K562 (cell line): ENCODE data around the gene LRP10. TPM values are rescaled to one million over a fixed set of nuclear protein-coding genes. Genes with fewer than 3 reads are reported as not detected.
A peak's percentile ranks its signal among the peaks of the same experiment; 100 is the strongest.

Experiments used
- FOXA3 ChIP-seq, 2 experiments: fragments of 450-650 bp in 1 of 2; sonication (generic) in 1 of 2; formaldehyde crosslinking; IDR thresholded peaks in 1 of 2; conservative IDR thresholded peaks in 1 of 2; 2 replicates each; pipeline versions ENCODE4 v1.4.0 to v1.8.0; 2020 to 2022; ENCODE audit warnings: mild to moderate bottlenecking in 2 of 2, missing genetic modification reagents in 1 of 2
- HES1 ChIP-seq: fragments of 450-650 bp; IDR thresholded peaks from 2 replicates; pipeline ENCODE4 v1.6.1; 2016; ENCODE audit warnings: low read depth, mild to moderate bottlenecking, moderate library complexity
- MNT ChIP-seq, 2 experiments: fragments of 450-650 bp; conservative IDR thresholded peaks; 2 replicates each; pipeline ENCODE4 v1.6.1; 2017; ENCODE audit warnings: mild to moderate bottlenecking in 2 of 2, moderate library complexity in 2 of 2
- NCOA4 ChIP-seq: fragments of 450-650 bp; IDR thresholded peaks from 2 replicates; pipeline ENCODE4 v1.6.1; 2018; ENCODE audit warnings: mild to moderate bottlenecking; ENCODE audit not compliant: partially characterized antibody
- NFIX ChIP-seq: fragments of 250-450 bp; sonication (Bioruptor Pico); IDR thresholded peaks from 2 replicates; pipeline ENCODE4 v1.4.0; 2020; ENCODE audit warnings: low read depth, mild to moderate bottlenecking, moderate library complexity
- NR3C1 ChIP-seq: sonication (generic); formaldehyde crosslinking; IDR thresholded peaks from 2 replicates; pipeline ENCODE4 v1.8.1; 2022; ENCODE audit warnings: missing genetic modification reagents
- NR4A1 ChIP-seq, 2 experiments: fragments of 250-450 bp in 1 of 2; fragments of 450-650 bp in 1 of 2; sonication (Bioruptor Pico) in 1 of 2; IDR thresholded peaks; 2 replicates each; pipeline versions ENCODE4 v1.4.0 to v1.6.1; 2016 to 2020; ENCODE audit warnings: mild to moderate bottlenecking in 2 of 2, missing compliant biosample characterization in 1 of 2, missing genetic modification characterization in 1 of 2, moderate library complexity in 1 of 2
- POU5F1 ChIP-seq: fragments of 150-350 bp; IDR thresholded peaks from 2 replicates; pipeline ENCODE4 v1.6.1; 2014; ENCODE audit warnings: borderline replicate concordance, low read length, low read depth, mild to moderate bottlenecking; ENCODE audit not compliant: partially characterized antibody
- PYGO2 ChIP-seq: fragments of 450-650 bp; IDR thresholded peaks from 2 replicates; pipeline ENCODE4 v1.6.1; 2016; ENCODE audit warnings: mild to moderate bottlenecking, missing genetic modification characterization, moderate library complexity, missing compliant biosample characterization
- TEAD1 ChIP-seq, 2 experiments: fragments of 450-650 bp in 1 of 2; sonication (generic) in 1 of 2; formaldehyde crosslinking; IDR thresholded peaks; 2 replicates each; pipeline versions ENCODE4 v1.4.0 to v1.8.0; 2020 to 2022; ENCODE audit warnings: mild to moderate bottlenecking in 2 of 2, missing genetic modification reagents in 1 of 2
- WHSC1 ChIP-seq: IDR thresholded peaks from one replicate; pipeline ENCODE4 v1.6.1; 2012; ENCODE audit warnings: low read length, control low read depth, inconsistent platforms
- ZBTB49 ChIP-seq: sonication (generic); formaldehyde crosslinking; IDR thresholded peaks from 2 replicates; pipeline ENCODE4 v1.8.0; 2022; ENCODE audit warnings: missing genetic modification reagents, mild to moderate bottlenecking, borderline replicate concordance
- ZFPM2 ChIP-seq: fragments of 250-450 bp; sonication (Bioruptor Pico); IDR thresholded peaks from 2 replicates; pipeline ENCODE4 v1.5.1; 2022; ENCODE audit warnings: mild to moderate bottlenecking
- ZNF134 ChIP-seq: fragments of 250-450 bp; sonication (Bioruptor Pico); conservative IDR thresholded peaks from 2 replicates; pipeline ENCODE4 v1.4.0; 2020
- ZNF253 ChIP-seq: fragments of 250-450 bp; sonication (Bioruptor Pico); conservative IDR thresholded peaks from 2 replicates; pipeline ENCODE4 v1.6.1; 2021; ENCODE audit warnings: mild to moderate bottlenecking
- ZNF263 ChIP-seq: sonication (generic); formaldehyde crosslinking; IDR thresholded peaks from 2 replicates; pipeline ENCODE4 v1.8.0; 2022; ENCODE audit warnings: mild to moderate bottlenecking, missing genetic modification reagents, borderline replicate concordance
- ZNF707 ChIP-seq: fragments of 250-450 bp; sonication (Bioruptor Pico); conservative IDR thresholded peaks from 2 replicates; pipeline ENCODE4 v1.8.0; 2022; ENCODE audit warnings: inconsistent platforms, mild to moderate bottlenecking, moderate library complexity
- ZNF717 ChIP-seq: fragments of 250-450 bp; sonication (Bioruptor Pico); IDR thresholded peaks from 2 replicates; pipeline ENCODE4 v1.5.0; 2021
- polyA plus RNA-seq, 8 experiments: library from polyadenylated mRNA; depleted of rRNA in 4 of 8; stranded (reverse) in 5 of 8; unstranded in 3 of 8; fragments of >200 nt; fragmentation: Nextera tagmentation in 2 of 8; fragmentation: Illumina TruSeq in 1 of 8; extraction: Ambion mirVana in 2 of 8; extraction: Trizol in 1 of 8; gene quantifications; 2 replicates each; pipeline versions ENCODE4 v1.2.1 to v1.2.3, GENCODE V29; 2011 to 2014; ENCODE audit warnings: inconsistent platforms in 1 of 8, missing spikeins in 1 of 8
- total RNA-seq, 7 experiments: library from RNA; depleted of rRNA in 6 of 7; stranded (reverse); fragments of >200 nt in 6 of 7; fragmentation: Illumina TruSeq in 2 of 7; extraction: Trizol in 2 of 7; gene quantifications; 2 replicates each; pipeline versions ENCODE4 v1.2.1 to v1.2.3, GENCODE V29; 2011 to 2021; ENCODE audit warnings: low replicate concordance in 1 of 7
- TF ChIP-seq, protein P1 (sequence below), 2 experiments: IDR thresholded peaks in 1 of 2; conservative IDR thresholded peaks in 1 of 2; 2 replicates each; pipeline ENCODE4 v1.6.1; 2016; ENCODE audit warnings: low read depth in 2 of 2, mild to moderate bottlenecking in 1 of 2, missing compliant biosample characterization in 1 of 2, missing genetic modification characterization in 1 of 2, moderate library complexity in 1 of 2

The LRP10 gene
- total and polyA plus RNA-seq, 9 of the 15 experiments (the other 6 are each of a cell fraction or from before 2014, with no cell fraction given): 1.3 to 45.5 (median 10.9) TPM

DNA sequence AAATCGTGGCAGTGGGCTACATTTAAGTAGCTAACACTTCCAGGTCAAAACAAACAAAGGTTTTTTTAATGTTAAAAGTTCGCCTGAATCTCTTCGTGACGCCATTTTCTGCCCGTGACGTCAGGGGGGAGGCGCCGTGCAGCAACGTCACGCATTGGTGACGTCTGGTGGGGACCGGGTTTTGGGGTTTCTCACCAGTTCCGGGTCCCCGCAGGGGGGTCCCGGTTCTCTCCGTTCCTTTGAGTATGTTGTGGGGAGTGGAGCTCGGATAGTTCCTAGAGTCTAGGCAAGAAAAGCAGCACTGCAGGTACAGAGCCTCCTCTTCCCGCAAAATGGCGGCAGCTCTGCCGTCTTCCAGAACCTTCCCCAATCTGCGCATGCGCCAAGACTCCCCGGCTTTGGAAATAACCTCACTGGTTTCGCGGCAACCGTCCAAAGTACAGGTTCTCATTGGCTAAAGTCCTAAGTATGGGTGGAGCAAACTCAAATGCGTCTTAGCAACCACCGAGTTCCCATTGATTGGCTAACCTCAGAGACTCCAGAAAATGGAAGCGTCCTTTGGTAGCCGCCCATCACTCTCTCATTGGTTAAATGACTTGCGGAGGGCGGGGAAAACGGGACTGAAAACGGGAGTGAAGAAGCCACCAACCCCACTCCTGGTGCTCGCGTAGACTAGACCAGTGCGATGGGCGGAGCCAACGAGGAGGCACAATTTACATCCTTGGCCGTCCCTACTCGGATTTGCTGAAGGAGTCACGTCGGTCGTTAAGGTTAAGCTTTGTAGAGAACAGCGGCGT, 47.5 kb downstream of the LRP10 start, which contains the start of gene RBM23 (continued):
- TF ChIP-seq MNT (conservative IDR thresholded peaks at IDR 0.05): peak in 1 of 2 experiments; percentile 77; a peak in 3 of 4 replicates
- no peak for TF ChIP-seq ZBTB49 (CRISPR knock-in tag)
- TF ChIP-seq ZNF707 (CRISPR knock-in tag): peak; percentile 96
- no peak for TF ChIP-seq WHSC1
- TF ChIP-seq POU5F1: no peak
- TF ChIP-seq, protein P1, sequence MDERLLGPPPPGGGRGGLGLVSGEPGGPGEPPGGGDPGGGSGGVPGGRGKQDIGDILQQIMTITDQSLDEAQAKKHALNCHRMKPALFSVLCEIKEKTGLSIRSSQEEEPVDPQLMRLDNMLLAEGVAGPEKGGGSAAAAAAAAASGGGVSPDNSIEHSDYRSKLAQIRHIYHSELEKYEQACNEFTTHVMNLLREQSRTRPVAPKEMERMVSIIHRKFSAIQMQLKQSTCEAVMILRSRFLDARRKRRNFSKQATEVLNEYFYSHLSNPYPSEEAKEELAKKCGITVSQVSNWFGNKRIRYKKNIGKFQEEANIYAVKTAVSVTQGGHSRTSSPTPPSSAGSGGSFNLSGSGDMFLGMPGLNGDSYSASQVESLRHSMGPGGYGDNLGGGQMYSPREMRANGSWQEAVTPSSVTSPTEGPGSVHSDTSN (CRISPR knock-in tag; IDR thresholded peaks at IDR 0.05; ENCODE audit: low read depth): 0 out of 2 replicates have a peak, but pooled peaks have one; percentile 30
- TF ChIP-seq, protein P1 (tag; conservative IDR thresholded peaks at IDR 0.05; ENCODE audit: low read depth): 0 out of 2 replicates have a peak, but pooled peaks have one; percentile 40
- TF ChIP-seq NR3C1 (CRISPR knock-in tag): no peak
- TF ChIP-seq PYGO2 (tag): no peak
- no peak for TF ChIP-seq NFIX (CRISPR knock-in tag)
- no peak for TF ChIP-seq NCOA4
- TF ChIP-seq ZNF263 (CRISPR knock-in tag): no peak
- TF ChIP-seq TEAD1 (CRISPR knock-in tag; IDR thresholded peaks at IDR 0.05): no peak
- no peak for TF ChIP-seq ZNF134 (CRISPR knock-in tag)
- TF ChIP-seq ZFPM2 (CRISPR knock-in tag): no peak
- no peak for TF ChIP-seq ZNF717
- TF ChIP-seq NR4A1 (CRISPR knock-in tag; IDR thresholded peaks at IDR 0.05): no peak
- no peak for TF ChIP-seq NR4A1 (tag; IDR thresholded peaks at IDR 0.05)
- TF ChIP-seq HES1: no peak
- no peak for TF ChIP-seq FOXA3 (CRISPR knock-in tag; conservative IDR thresholded peaks at IDR 0.05 in 1 of 2, IDR thresholded peaks at IDR 0.05 in 1 of 2)
- no peak for TF ChIP-seq ZNF253
